K562 (cell line): ENCODE measurements around the gene GCDH. TPM values are rescaled to one million over a fixed set of nuclear protein-coding genes. Genes with fewer than 3 reads are reported as not detected.

Experiments
- ARID2 ChIP-seq: fragments of 450-650 bp; IDR thresholded peaks from 2 replicates; pipeline ENCODE4 v1.6.1; 2017; ENCODE audit warnings: antibody characterized with exemption, mild to moderate bottlenecking
- ASH1L ChIP-seq: fragments of 450-650 bp; IDR thresholded peaks from 2 replicates; pipeline ENCODE4 v1.6.1; 2018; ENCODE audit warnings: borderline replicate concordance, mild to moderate bottlenecking, low read depth; ENCODE audit not compliant: partially characterized antibody
- ATF1 ChIP-seq, 2 experiments: fragments of 450-650 bp in 1 of 2; IDR thresholded peaks; 2 replicates each; pipeline ENCODE4 v1.6.1; 2016; ENCODE audit warnings: missing compliant biosample characterization in 1 of 2, missing genetic modification characterization in 1 of 2
- BRCA1 ChIP-seq, 2 experiments: fragments of 450-650 bp in 1 of 2; sonication (generic) in 1 of 2; formaldehyde crosslinking in 1 of 2; IDR thresholded peaks; 2 replicates each; pipeline versions ENCODE4 v1.5.0 to v1.6.1; 2017 to 2020; ENCODE audit warnings: mild to moderate bottlenecking in 1 of 2, missing genetic modification reagents in 1 of 2
- CBFA2T3 ChIP-seq: fragments of 450-650 bp; IDR thresholded peaks from 2 replicates; pipeline ENCODE4 v1.6.1; 2017
- E2F3 ChIP-seq: fragments of 250-450 bp; sonication (Bioruptor Pico); IDR thresholded peaks from 2 replicates; pipeline ENCODE4 v1.4.0; 2020; ENCODE audit warnings: mild to moderate bottlenecking
- FOXK1 ChIP-seq: sonication (generic); formaldehyde crosslinking; IDR thresholded peaks from 2 replicates; pipeline ENCODE4 v1.8.0; 2022; ENCODE audit warnings: missing genetic modification reagents, mild to moderate bottlenecking, borderline replicate concordance
- GTF2E2 ChIP-seq: fragments of 200-800 bp; sonication (Bioruptor generic); IDR thresholded peaks from 2 replicates; pipeline ENCODE4 v1.6.1; 2016; ENCODE audit warnings: missing genetic modification characterization, missing compliant biosample characterization
- HDAC8 ChIP-seq: fragments of 450-650 bp; IDR thresholded peaks from 2 replicates; pipeline ENCODE4 v1.6.1; 2016; ENCODE audit warnings: mild to moderate bottlenecking, missing genetic modification characterization, moderate library complexity, missing compliant biosample characterization
- HNRNPL ChIP-seq: fragments of 200-400 bp; formaldehyde crosslinking; IDR thresholded peaks from 2 replicates; pipeline ENCODE4 v1.6.1; 2017; ENCODE audit warnings: low read depth, mild to moderate bottlenecking, low read length
- MCM2 ChIP-seq: fragments of 450-650 bp; IDR thresholded peaks from 2 replicates; pipeline ENCODE4 v1.6.1; 2017; ENCODE audit warnings: low read depth, mild to moderate bottlenecking
- MCM7 ChIP-seq, 2 experiments: fragments of 450-650 bp; IDR thresholded peaks; 2 replicates each; pipeline ENCODE4 v1.6.1; 2016 to 2018
- MTA1 ChIP-seq: fragments of 450-650 bp; IDR thresholded peaks from 2 replicates; pipeline ENCODE4 v1.6.1; 2017; ENCODE audit warnings: borderline replicate concordance
- NCOR1 ChIP-seq: fragments of 450-650 bp; IDR thresholded peaks from 2 replicates; pipeline ENCODE4 v1.6.1; 2016; ENCODE audit warnings: mild to moderate bottlenecking, moderate library complexity
- NFRKB ChIP-seq: fragments of 450-650 bp; IDR thresholded peaks from 2 replicates; pipeline ENCODE4 v1.6.1; 2016; ENCODE audit warnings: low read depth
- PHTF2 ChIP-seq: fragments of 250-450 bp; sonication (Bioruptor Pico); IDR thresholded peaks from 2 replicates; pipeline ENCODE4 v1.5.0; 2021; ENCODE audit warnings: mild to moderate bottlenecking
- PTBP1 ChIP-seq: fragments of 200-400 bp; formaldehyde crosslinking; IDR thresholded peaks from 2 replicates; pipeline ENCODE4 v1.6.1; 2017; ENCODE audit warnings: low read depth, low read length
- RBFOX2 ChIP-seq: fragments of 200-400 bp; formaldehyde crosslinking; IDR thresholded peaks from 2 replicates; pipeline ENCODE4 v1.6.1; 2017; ENCODE audit warnings: low read depth, mild to moderate bottlenecking, low read length, moderate library complexity
- SIX5 ChIP-seq, 2 experiments: IDR thresholded peaks; 2 replicates each; pipeline ENCODE4 v1.6.1; 2011; ENCODE audit warnings: low read length in 2 of 2, borderline replicate concordance in 1 of 2, low read depth in 1 of 2, mild to moderate bottlenecking in 1 of 2, moderate library complexity in 1 of 2; ENCODE audit not compliant: insufficient read depth in 1 of 2
- ZFP36 ChIP-seq: fragments of 150-350 bp; IDR thresholded peaks from 2 replicates; pipeline ENCODE4 v1.6.1; 2018; ENCODE audit warnings: low read length, low read depth; ENCODE audit not compliant: partially characterized antibody
- ZNF23 ChIP-seq: fragments of 250-450 bp; sonication (Bioruptor Pico); IDR thresholded peaks from 2 replicates; pipeline ENCODE4 v1.4.0; 2020; ENCODE audit warnings: mild to moderate bottlenecking
- ZNF282 ChIP-seq: sonication (generic); formaldehyde crosslinking; IDR thresholded peaks from 2 replicates; pipeline ENCODE4 v1.8.1; 2023; ENCODE audit warnings: missing genetic modification reagents
- polyA plus RNA-seq, 8 experiments: library from polyadenylated mRNA; depleted of rRNA in 4 of 8; stranded (reverse) in 5 of 8; unstranded in 3 of 8; fragments of >200 nt; fragmentation: Nextera tagmentation in 2 of 8; fragmentation: Illumina TruSeq in 1 of 8; extraction: Ambion mirVana in 2 of 8; extraction: Trizol in 1 of 8; gene quantifications; 2 replicates each; pipeline versions ENCODE4 v1.2.1 to v1.2.3, GENCODE V29; 2011 to 2014; ENCODE audit warnings: inconsistent platforms in 1 of 8, missing spikeins in 1 of 8
- total RNA-seq, 7 experiments: library from RNA; depleted of rRNA in 6 of 7; stranded (reverse); fragments of >200 nt in 6 of 7; fragmentation: Illumina TruSeq in 2 of 7; extraction: Trizol in 2 of 7; gene quantifications; 2 replicates each; pipeline versions ENCODE4 v1.2.1 to v1.2.3, GENCODE V29; 2011 to 2021; ENCODE audit warnings: low replicate concordance in 1 of 7
- TF ChIP-seq, protein P1 (sequence below): fragments of 250-450 bp; sonication (Bioruptor Pico); IDR thresholded peaks from 2 replicates; pipeline ENCODE4 v1.5.0; 2021; ENCODE audit warnings: mild to moderate bottlenecking, moderate library complexity
- TF ChIP-seq, protein P2 (sequence below): fragments of 450-650 bp; IDR thresholded peaks from 2 replicates; pipeline ENCODE4 v1.6.1; 2018; ENCODE audit warnings: mild to moderate bottlenecking, low read depth; ENCODE audit not compliant: partially characterized antibody

Gene GCDH
- total and polyA plus RNA-seq, 9 of the 15 experiments (the other 6 are each of a cell fraction or from before 2014, with no cell fraction given): 2.9 to 50.8 (median 19.1) TPM

DNA sequence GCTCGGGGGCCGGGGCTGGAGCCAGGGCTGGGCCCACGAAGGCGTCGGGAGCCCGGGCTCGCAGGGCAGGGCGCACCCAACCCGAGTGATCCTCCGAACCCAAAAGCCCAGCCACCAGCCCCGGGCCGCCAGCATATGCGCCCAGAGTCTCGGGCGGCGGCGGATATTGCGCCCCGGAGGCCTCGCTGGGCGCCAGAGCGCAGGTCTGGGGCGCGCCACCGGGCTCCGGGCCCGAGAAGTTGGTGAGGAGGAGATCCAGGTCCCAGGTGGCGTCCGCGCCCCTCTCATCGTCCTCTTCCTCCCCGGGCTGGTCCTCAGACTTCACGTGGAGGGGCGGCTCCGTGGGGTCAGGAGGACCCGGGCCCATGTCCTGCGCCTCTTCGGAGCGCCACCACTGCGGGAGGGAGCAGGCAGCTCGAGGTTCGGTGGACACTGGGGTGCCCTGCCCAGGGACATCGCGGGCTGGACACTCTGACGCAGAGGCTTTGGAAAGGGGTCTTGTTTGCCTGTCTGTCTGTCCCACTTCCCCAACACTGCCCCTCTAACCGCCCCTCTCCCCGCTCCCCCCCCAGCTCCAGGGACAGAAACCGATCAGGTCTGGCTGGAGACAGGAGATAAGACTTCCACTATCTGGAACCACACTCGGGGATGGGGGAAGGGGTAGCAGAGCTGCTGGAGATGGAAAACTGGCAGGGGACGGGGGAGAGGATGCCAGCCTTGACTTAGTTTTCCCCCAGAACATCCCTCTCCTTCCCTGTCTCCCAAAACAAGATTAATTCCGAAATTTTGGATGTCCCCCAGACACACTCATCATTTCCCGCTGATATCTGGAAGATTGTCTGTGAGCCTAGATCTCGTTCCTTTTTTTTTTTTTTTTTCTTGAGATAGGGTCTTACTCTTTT is 5.0 kb upstream of the GCDH start (continued):
- TF ChIP-seq PHTF2 (CRISPR knock-in tag): no peak
- TF ChIP-seq ARID2: no peak
- TF ChIP-seq CBFA2T3: peak; percentile 96
- TF ChIP-seq HDAC8 (tag): 0 out of 2 replicates have a peak, but pooled peaks have one; percentile 34
- peak; percentile 65 for TF ChIP-seq RBFOX2
- TF ChIP-seq ZNF282 (CRISPR knock-in tag): no peak; the same call in 1 of the 2 replicates
- no peak for TF ChIP-seq HNRNPL
- TF ChIP-seq, protein P1, sequence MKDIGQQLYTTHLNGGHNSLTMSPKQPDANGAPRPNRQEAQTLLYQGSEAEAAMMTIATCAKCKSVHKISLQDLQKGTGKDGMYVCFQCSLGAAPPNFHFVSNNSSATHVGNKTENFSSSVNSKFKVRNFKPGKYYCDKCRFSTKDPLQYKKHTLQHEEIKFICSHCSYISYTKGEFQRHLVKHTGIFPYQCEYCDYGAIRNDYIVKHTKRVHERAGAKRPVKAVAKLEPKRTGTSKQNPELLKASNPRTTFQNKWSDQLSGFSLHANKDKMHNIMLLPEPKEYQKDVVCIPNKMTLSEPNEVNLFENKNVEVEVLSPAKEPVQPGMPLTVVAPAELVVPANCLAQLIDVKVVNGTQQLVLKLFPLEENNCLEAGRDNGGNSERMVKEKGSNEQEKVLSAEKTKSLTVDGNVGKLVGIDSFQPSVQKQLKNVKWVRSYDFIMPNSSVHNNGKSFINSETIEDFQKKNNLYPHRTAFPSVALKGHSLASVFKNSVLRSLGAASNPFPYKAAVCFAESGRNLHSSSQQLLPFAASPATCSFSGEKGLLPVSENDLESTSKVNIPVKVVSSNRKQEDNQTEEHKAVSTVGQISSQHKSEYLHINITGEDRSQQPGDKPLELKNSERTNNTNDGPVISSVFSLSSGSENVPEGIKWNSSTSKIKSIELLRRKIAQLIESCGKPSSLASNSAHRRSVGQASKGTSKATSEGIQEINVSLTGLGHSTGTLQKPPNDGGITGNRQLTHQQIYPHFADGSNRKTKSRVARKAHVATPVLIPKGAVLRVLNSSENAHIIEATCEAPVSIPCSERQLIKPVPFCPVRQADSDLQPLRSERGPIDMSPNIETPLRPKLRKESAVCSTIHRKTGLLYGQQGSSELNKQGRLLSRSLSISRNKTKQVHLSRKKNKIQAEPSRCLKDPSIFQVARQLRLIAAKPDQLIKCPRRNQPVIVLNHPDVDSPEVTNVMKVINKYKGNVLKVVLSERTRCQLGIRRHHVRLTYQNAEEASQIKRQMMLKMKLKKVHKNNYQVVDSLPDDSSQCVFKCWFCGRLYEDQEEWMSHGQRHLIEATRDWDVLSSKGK: no peak
- 0 out of 4 replicates have a peak, but pooled peaks of 1 of the 2 experiments have one; percentile 8 for TF ChIP-seq MCM7 (IDR thresholded peaks at IDR 0.05)
- peak; percentile 16 for TF ChIP-seq ASH1L
- TF ChIP-seq, protein P2, sequence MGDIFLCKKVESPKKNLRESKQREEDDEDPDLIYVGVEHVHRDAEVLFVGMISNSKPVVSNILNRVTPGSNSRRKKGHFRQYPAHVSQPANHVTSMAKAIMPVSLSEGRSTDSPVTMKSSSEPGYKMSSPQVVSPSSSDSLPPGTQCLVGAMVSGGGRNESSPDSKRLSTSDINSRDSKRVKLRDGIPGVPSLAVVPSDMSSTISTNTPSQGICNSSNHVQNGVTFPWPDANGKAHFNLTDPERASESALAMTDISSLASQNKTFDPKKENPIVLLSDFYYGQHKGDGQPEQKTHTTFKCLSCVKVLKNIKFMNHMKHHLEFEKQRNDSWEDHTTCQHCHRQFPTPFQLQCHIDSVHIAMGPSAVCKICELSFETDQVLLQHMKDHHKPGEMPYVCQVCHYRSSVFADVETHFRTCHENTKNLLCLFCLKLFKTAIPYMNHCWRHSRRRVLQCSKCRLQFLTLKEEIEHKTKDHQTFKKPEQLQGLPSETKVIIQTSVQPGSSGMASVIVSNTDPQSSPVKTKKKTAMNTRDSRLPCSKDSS: no peak
- TF ChIP-seq FOXK1: no peak
- no peak for TF ChIP-seq ZNF23
- no peak for TF ChIP-seq BRCA1 (IDR thresholded peaks at IDR 0.05)
- TF ChIP-seq BRCA1 (CRISPR knock-in tag; IDR thresholded peaks at IDR 0.05): no peak
- no peak for TF ChIP-seq MCM2
- 0 out of 2 replicates have a peak, but pooled peaks have one; percentile 3 for TF ChIP-seq E2F3 (CRISPR knock-in tag)
- TF ChIP-seq SIX5 (IDR thresholded peaks at IDR 0.05; ENCODE audit: borderline replicate concordance in 1 of 2, insufficient read depth in 1 of 2, low read depth in 1 of 2, low read length in 2 of 2): no peak
- TF ChIP-seq GTF2E2 (tag): no peak
- TF ChIP-seq ZFP36: no peak
- TF ChIP-seq PTBP1: no peak
- no peak for TF ChIP-seq ATF1 (CRISPR knock-in tag; IDR thresholded peaks at IDR 0.05)
- TF ChIP-seq ATF1 (tag; IDR thresholded peaks at IDR 0.05): no peak
- peak; percentile 94 for TF ChIP-seq NCOR1
- 0 out of 2 replicates have a peak, but pooled peaks have one; percentile 57 for TF ChIP-seq MTA1
- TF ChIP-seq NFRKB: no peak; the same call in none of the 2 replicates
